H9 (cell line): ENCODE measurements around the gene ADGRB3. TPM values are rescaled to one million over a fixed set of nuclear protein-coding genes. Genes with fewer than 3 reads are reported as not detected.

Source experiments
- DNase-seq: peaks from one replicate; pipeline ENCODE4 v3.0.0-alpha.2; 2017
- H2AFZ ChIP-seq: one replicate; pipeline ENCODE4 v1.6.1; 2013; ENCODE audit warnings: mild to moderate bottlenecking, low read length, control low read depth, moderate library complexity
- H2AK5ac ChIP-seq: 2 replicates; pipeline ENCODE4 v1.6.1; 2013; ENCODE audit warnings: low read length, control low read depth, mixed read lengths; ENCODE audit not compliant: insufficient read length
- H2BK120ac ChIP-seq: one replicate; pipeline ENCODE4 v1.6.1; 2013; ENCODE audit warnings: low read depth, mild to moderate bottlenecking, low read length, control low read depth, inconsistent platforms; ENCODE audit not compliant: poor library complexity, severe bottlenecking
- H2BK12ac ChIP-seq: 2 replicates; pipeline ENCODE4 v1.6.1; 2013; ENCODE audit warnings: low read length, control low read depth, mixed read lengths, low read depth; ENCODE audit not compliant: insufficient read length
- H2BK15ac ChIP-seq: 2 replicates; pipeline ENCODE4 v1.6.1; 2013; ENCODE audit warnings: low read depth, low read length, control low read depth
- H2BK20ac ChIP-seq: one replicate; pipeline ENCODE4 v1.6.1; 2013; ENCODE audit warnings: low read depth, mild to moderate bottlenecking, low read length, control low read depth, inconsistent platforms; ENCODE audit not compliant: poor library complexity, severe bottlenecking
- H2BK5ac ChIP-seq: 2 replicates; pipeline ENCODE4 v1.6.1; 2013; ENCODE audit warnings: low read length, control low read depth, mixed read lengths; ENCODE audit not compliant: insufficient read length
- H3K14ac ChIP-seq: 2 replicates; pipeline ENCODE4 v1.6.1; 2013; ENCODE audit warnings: low read length, control low read depth; ENCODE audit not compliant: insufficient read depth
- H3K18ac ChIP-seq: 2 replicates; pipeline ENCODE4 v1.6.1; 2013; ENCODE audit warnings: low read depth, mild to moderate bottlenecking, mixed read lengths, low read length, control low read depth; ENCODE audit not compliant: insufficient read length
- H3K23ac ChIP-seq: 2 replicates; pipeline ENCODE4 v1.6.1; 2013; ENCODE audit warnings: low read length, control low read depth, mixed read lengths, low read depth; ENCODE audit not compliant: insufficient read length
- H3K23me2 ChIP-seq: 2 replicates; pipeline ENCODE4 v1.6.1; 2013; ENCODE audit warnings: low read depth, mild to moderate bottlenecking, mixed read lengths, low read length, control low read depth; ENCODE audit not compliant: insufficient read length, poor library complexity, severe bottlenecking
- H3K27ac ChIP-seq: 2 replicates; pipeline ENCODE4 v1.5.1; 2013; ENCODE audit warnings: low read length, control low read depth, mixed read lengths, low read depth; ENCODE audit not compliant: insufficient read length
- H3K27me3 ChIP-seq: 2 replicates; pipeline ENCODE4 v1.6.1; 2013; ENCODE audit warnings: low read length, control low read depth, inconsistent platforms; ENCODE audit not compliant: insufficient read depth
- H3K4ac ChIP-seq: 2 replicates; pipeline ENCODE4 v1.6.1; 2013; ENCODE audit warnings: low read depth, mild to moderate bottlenecking, control low read depth, inconsistent platforms, low read length, moderate library complexity
- H3K4me1 ChIP-seq: 2 replicates; pipeline ENCODE4 v1.6.1; 2013; ENCODE audit warnings: low read length, control low read depth, inconsistent platforms; ENCODE audit not compliant: insufficient read depth
- H3K4me2 ChIP-seq: 2 replicates; pipeline ENCODE4 v1.6.1; 2013; ENCODE audit warnings: low read length, control low read depth, mixed read lengths; ENCODE audit not compliant: insufficient read length, insufficient read depth
- H3K56ac ChIP-seq: 2 replicates; pipeline ENCODE4 v1.6.1; 2013; ENCODE audit warnings: low read depth, mild to moderate bottlenecking, mixed read lengths, low read length, control low read depth; ENCODE audit not compliant: insufficient read length
- H3K79me1 ChIP-seq: 2 replicates; pipeline ENCODE4 v1.6.1; 2013; ENCODE audit warnings: low read depth, mild to moderate bottlenecking, moderate library complexity, low read length, control low read depth, inconsistent platforms; ENCODE audit not compliant: insufficient read depth, poor library complexity, severe bottlenecking
- H3K79me2 ChIP-seq: 2 replicates; pipeline ENCODE4 v1.6.1; 2013; ENCODE audit warnings: low read length, control low read depth, inconsistent platforms; ENCODE audit not compliant: insufficient read depth
- H3K9ac ChIP-seq: 2 replicates; pipeline ENCODE4 v1.6.1; 2013; ENCODE audit warnings: low read length, control low read depth, mixed read lengths; ENCODE audit not compliant: insufficient read length; ENCODE audit errors: extremely low read depth
- H3K9me3 ChIP-seq: one replicate; pipeline ENCODE4 v1.6.1; 2013; ENCODE audit warnings: low read depth, low read length, inconsistent platforms; ENCODE audit not compliant: control insufficient read depth
- H3T11ph ChIP-seq: one replicate; pipeline ENCODE4 v1.6.1; 2013; ENCODE audit warnings: mild to moderate bottlenecking, low read length, control low read depth, inconsistent platforms
- H4K20me1 ChIP-seq: one replicate; pipeline ENCODE4 v1.6.1; 2013; ENCODE audit not compliant: control insufficient read depth, insufficient read length, insufficient read depth
- H4K5ac ChIP-seq: 2 replicates; pipeline ENCODE4 v1.6.1; 2013; ENCODE audit warnings: low read depth, mild to moderate bottlenecking, mixed read lengths, low read length, control low read depth; ENCODE audit not compliant: insufficient read length
- H4K8ac ChIP-seq: replicated peaks from 2 replicates; pipeline ENCODE4 v1.6.1; 2013; ENCODE audit warnings: low read length, control low read depth, mixed read lengths, low read depth; ENCODE audit not compliant: insufficient read length
- H4K91ac ChIP-seq: 2 replicates; pipeline ENCODE4 v1.6.1; 2013; ENCODE audit warnings: low read depth, mild to moderate bottlenecking, moderate library complexity, mixed read lengths, low read length, control low read depth; ENCODE audit not compliant: insufficient read length
- H3K27ac Mint-ChIP-seq, 3 experiments: 2 replicates in 2 of 3; 3 replicates in 1 of 3; pipeline ENCODE4 v1.8.0; 2020 to 2021; ENCODE audit warnings: mixed read lengths in 3 of 3, mild to moderate bottlenecking in 1 of 3, moderate library complexity in 1 of 3
- H3K27me3 Mint-ChIP-seq: 2 replicates; pipeline ENCODE4 v1.8.0; 2021; ENCODE audit warnings: low read depth, mild to moderate bottlenecking, moderate library complexity, mixed read lengths
- H3K36me3 Mint-ChIP-seq, 3 experiments: 2 replicates in 2 of 3; 3 replicates in 1 of 3; pipeline ENCODE4 v1.8.0; 2020 to 2021; ENCODE audit warnings: low read depth in 3 of 3, mixed read lengths in 3 of 3; ENCODE audit not compliant: insufficient read depth in 1 of 3
- H3K4me1 Mint-ChIP-seq, 2 experiments: 2 replicates each; pipeline ENCODE4 v1.8.0; 2020; ENCODE audit warnings: mixed read lengths in 2 of 2
- H3K4me3 Mint-ChIP-seq, 2 experiments: 2 replicates in 1 of 2; 3 replicates in 1 of 2; pipeline ENCODE4 v1.8.0; 2020 to 2021; ENCODE audit warnings: mild to moderate bottlenecking in 2 of 2, mixed read lengths in 2 of 2, moderate library complexity in 1 of 2
- H3K9me3 Mint-ChIP-seq, 2 experiments: 2 replicates in 1 of 2; 3 replicates in 1 of 2; pipeline ENCODE4 v1.8.0; 2020; ENCODE audit warnings: mild to moderate bottlenecking in 2 of 2, mixed read lengths in 2 of 2, moderate library complexity in 1 of 2
- total RNA-seq: library from RNA; stranded (reverse); gene quantifications from 2 replicates; pipeline ENCODE4 v1.2.1, GENCODE V29; 2021
- TF ChIP-seq, protein P1 (sequence below): fragments of 200-600 bp; sonication (generic); conservative IDR thresholded peaks from 3 replicates; pipeline ENCODE4 v1.8.0; 2021; ENCODE audit warnings: antibody characterized with exemption, mild to moderate bottlenecking

Gene ADGRB3
- total RNA-seq, 1 experiment from 2014 or later: 0.37 TPM

DNA sequence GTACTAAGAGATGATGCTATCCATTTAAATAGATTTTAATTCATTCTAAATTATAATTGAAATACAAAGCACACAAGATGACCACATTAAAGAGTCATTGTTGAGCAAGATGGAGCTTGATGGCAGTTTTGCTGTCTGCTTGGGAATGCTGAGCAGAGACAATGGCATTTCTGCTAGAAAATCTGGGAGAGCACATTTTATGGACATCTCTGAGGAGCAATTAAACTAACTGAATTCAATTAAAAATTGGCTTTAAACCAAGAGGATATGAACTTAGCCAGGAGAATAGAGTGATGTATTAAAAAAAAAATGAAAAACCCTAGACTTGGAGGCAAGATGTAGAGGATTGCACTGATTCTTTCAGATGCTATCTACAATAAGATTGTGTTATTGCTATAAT lies 19.1 kb upstream of the ADGRB3 start:
- Histone ChIP-seq H3K56ac (no peak overlapping the region), H4K91ac (no peak overlapping the region), H3K4ac (no peak overlapping the region), H3K9ac (no peak overlapping the region), H2BK120ac (no peak overlapping the region), H2BK12ac (no peak overlapping the region), H4K5ac (no peak overlapping the region), H3K79me2 (no peaks in the 10 kb centered on the region), H3K4me2 (no peak overlapping the region), H3K27ac (no peak overlapping the region), H2AFZ (no peak overlapping the region), H3K23ac (no peak overlapping the region), H2AK5ac (no peak overlapping the region), H4K8ac (no peak overlapping the region), H3K4me1 (no peaks in the 10 kb centered on the region), H2BK20ac (no peak overlapping the region), H3K23me2 (no peaks in the 10 kb centered on the region), H3K18ac (no peak overlapping the region), H3T11ph (no peak overlapping the region), H3K9me3 (no peaks in the 10 kb centered on the region), H2BK5ac (no peak overlapping the region), H3K14ac (no peak overlapping the region), H3K79me1 (no peaks in the 10 kb centered on the region), H4K20me1 (no peaks in the 10 kb centered on the region), H2BK15ac (no peak overlapping the region), H3K27me3 (no peaks in the 10 kb centered on the region)
- Mint-ChIP-seq H3K36me3 (no peaks in the 10 kb centered on the region), H3K27ac (no peak overlapping the region), H3K4me1 (peaks cover 0 to 2% of the 10 kb centered on the region in 2 experiments; a peak in 1 of 4 replicates), H3K27me3 (no peaks in the 10 kb centered on the region), H3K9me3 (no peaks in the 10 kb centered on the region), H3K4me3 (no peak overlapping the region)
- DNase-seq: no peak
- TF ChIP-seq, protein P1, sequence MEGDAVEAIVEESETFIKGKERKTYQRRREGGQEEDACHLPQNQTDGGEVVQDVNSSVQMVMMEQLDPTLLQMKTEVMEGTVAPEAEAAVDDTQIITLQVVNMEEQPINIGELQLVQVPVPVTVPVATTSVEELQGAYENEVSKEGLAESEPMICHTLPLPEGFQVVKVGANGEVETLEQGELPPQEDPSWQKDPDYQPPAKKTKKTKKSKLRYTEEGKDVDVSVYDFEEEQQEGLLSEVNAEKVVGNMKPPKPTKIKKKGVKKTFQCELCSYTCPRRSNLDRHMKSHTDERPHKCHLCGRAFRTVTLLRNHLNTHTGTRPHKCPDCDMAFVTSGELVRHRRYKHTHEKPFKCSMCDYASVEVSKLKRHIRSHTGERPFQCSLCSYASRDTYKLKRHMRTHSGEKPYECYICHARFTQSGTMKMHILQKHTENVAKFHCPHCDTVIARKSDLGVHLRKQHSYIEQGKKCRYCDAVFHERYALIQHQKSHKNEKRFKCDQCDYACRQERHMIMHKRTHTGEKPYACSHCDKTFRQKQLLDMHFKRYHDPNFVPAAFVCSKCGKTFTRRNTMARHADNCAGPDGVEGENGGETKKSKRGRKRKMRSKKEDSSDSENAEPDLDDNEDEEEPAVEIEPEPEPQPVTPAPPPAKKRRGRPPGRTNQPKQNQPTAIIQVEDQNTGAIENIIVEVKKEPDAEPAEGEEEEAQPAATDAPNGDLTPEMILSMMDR: no peak
